Measurements from ENCODE around the gene ANKRD6.

- TF ChIP-seq CTCF (IDR thresholded peaks at IDR 0.05): peak; percentile 39; the same call in 1 of the 2 replicates
- no peak for TF ChIP-seq REST (IDR thresholded peaks at IDR 0.05; ENCODE audit: insufficient read depth in 1 of 2, low read depth in 2 of 2, low read length in 1 of 2)
- TF ChIP-seq POLR2AphosphoS5 (IDR thresholded peaks at IDR 0.05; ENCODE audit: low read depth, low read length): no peak
- TF ChIP-seq TCF7L2 (IDR thresholded peaks at IDR 0.05; ENCODE audit: low read depth, low read length): no peak
These were observed 165.0 kb downstream of the ANKRD6 start for GRCh38 chr6:89597988-89598387.
